GM23338 (cell line): Measurements from ENCODE around the gene WNK2.

Experiments
- EZH2 ChIP-seq: fragments of 200-600 bp; sonication (generic); IDR thresholded peaks from one replicate; pipeline ENCODE4 v1.8.0; 2017; ENCODE audit warnings: antibody characterized with exemption, mild to moderate bottlenecking, low read depth; ENCODE audit not compliant: unreplicated experiment
- EZH2phosphoT487 ChIP-seq: fragments of 200-600 bp; sonication (generic); IDR thresholded peaks from one replicate; pipeline ENCODE4 v1.8.1; 2018; ENCODE audit warnings: antibody characterized with exemption; ENCODE audit not compliant: unreplicated experiment
- POLR2AphosphoS5 ChIP-seq: IDR thresholded peaks from 2 replicates; pipeline ENCODE4 v1.6.1; 2016; ENCODE audit warnings: antibody characterized with exemption, low read depth
- ZNF331 ChIP-seq: fragments of 250-450 bp; sonication (Bioruptor Pico); IDR thresholded peaks from 2 replicates; pipeline ENCODE4 v1.5.0; 2020; ENCODE audit warnings: low read depth, mild to moderate bottlenecking, moderate library complexity
- TF ChIP-seq, protein P1 (sequence below), 2 experiments: fragments of 200-600 bp in 1 of 2; sonication (generic) in 1 of 2; conservative IDR thresholded peaks; 2 replicates each; pipeline versions ENCODE4 v1.5.1 to v1.6.1; 2016 to 2017; ENCODE audit warnings: antibody characterized with exemption in 2 of 2, low read depth in 2 of 2, mild to moderate bottlenecking in 2 of 2, moderate library complexity in 1 of 2

DNA sequence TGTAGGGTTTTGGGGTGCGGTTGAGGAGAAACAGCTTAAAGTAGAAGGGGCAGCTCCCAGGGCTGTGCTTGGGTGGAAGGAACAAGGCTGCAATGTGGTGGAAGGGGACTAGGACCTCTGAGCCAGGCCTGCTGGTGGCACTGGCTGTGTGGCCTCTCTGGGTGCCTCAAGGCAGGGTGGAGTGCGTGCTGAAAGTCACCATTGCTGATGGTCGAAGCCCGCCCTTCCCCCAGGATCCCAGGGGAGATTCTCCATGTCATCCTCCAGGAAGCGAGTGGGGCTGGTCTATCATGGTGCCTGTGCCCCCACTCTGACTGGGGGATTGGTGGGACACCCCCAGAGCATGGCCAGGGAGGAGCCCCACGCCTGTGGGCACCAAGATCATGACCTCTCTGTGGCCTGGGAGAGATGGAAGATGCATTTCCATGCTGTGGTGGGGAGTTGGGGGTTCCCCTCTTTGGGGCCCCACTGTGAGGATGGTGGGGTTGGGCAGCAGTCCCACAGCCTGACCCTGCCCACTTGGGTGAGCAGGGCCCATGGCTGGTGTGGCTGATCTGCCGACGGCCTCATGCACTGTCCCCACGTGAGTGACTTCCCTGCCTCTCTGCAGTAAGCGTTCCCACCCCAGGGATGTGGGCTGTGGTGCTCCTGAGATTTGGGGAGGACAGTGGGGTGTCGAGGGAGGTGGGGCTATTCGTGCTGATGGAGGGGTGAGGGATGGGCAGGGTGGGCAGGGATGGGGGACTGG lies 25.8 kb downstream of the WNK2 start:
- TF ChIP-seq, protein P1, sequence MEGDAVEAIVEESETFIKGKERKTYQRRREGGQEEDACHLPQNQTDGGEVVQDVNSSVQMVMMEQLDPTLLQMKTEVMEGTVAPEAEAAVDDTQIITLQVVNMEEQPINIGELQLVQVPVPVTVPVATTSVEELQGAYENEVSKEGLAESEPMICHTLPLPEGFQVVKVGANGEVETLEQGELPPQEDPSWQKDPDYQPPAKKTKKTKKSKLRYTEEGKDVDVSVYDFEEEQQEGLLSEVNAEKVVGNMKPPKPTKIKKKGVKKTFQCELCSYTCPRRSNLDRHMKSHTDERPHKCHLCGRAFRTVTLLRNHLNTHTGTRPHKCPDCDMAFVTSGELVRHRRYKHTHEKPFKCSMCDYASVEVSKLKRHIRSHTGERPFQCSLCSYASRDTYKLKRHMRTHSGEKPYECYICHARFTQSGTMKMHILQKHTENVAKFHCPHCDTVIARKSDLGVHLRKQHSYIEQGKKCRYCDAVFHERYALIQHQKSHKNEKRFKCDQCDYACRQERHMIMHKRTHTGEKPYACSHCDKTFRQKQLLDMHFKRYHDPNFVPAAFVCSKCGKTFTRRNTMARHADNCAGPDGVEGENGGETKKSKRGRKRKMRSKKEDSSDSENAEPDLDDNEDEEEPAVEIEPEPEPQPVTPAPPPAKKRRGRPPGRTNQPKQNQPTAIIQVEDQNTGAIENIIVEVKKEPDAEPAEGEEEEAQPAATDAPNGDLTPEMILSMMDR (conservative IDR thresholded peaks at IDR 0.05; ENCODE audit: low read depth in 2 of 2) = no peak
- TF ChIP-seq POLR2AphosphoS5 (no peak), EZH2 (no peak), ZNF331 (CRISPR knock-in tag) (no peak), EZH2phosphoT487 (no peak)
